Measurements from ENCODE around the gene GSAP. TPM values are rescaled to one million over a fixed set of nuclear protein-coding genes. Genes with fewer than 3 reads are reported as not detected.
A peak's percentile ranks its signal among the peaks of the same experiment; 100 is the strongest.

GSAP gene
- total and polyA plus RNA-seq, 2 donors (not counting 1 experiment from before 2014, with no cell fraction given) = 140 to 207 TPM

DNA sequence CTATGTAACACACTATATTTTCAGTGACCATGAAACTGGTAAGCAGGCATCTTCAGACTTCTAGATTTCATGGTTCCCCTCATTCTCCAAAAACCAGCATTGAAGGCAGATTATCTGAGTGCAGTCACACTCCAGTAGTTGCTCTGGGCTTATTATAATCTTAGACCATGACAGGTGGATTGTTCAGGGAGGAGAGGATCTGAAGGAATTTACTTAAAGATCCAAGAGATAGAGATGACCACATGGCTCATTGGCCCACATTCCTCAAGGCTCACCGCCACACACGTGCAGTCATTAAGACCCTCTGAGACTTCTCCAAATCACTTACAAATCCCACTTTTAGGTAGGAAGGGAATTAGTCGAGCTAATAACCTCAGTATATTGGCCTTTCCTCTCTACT is 55.2 kb downstream of the GSAP start:
- H3K4me3 ChIP-seq (ENCODE audit: control extremely low read depth in 1 of 5, extremely low read depth in 1 of 5, insufficient read depth in 1 of 5, low read depth in 2 of 5, low read length in 4 of 5) = no peak overlapping the region
- H4K20me1 ChIP-seq (ENCODE audit: control insufficient read depth, insufficient read depth, low read length, poor library complexity, severe bottlenecking) = no peaks in the 10 kb centered on the region
- ATAC-seq (ENCODE audit: low read depth) (no peak), DNase-seq (no peak)
- H3K36me3 ChIP-seq (replicated peaks in 1 of 2; ENCODE audit: control extremely low read depth in 1 of 2, control insufficient read depth in 1 of 2, extremely low read depth in 1 of 2, insufficient read depth in 2 of 2, low read length in 1 of 2) = peaks cover 3 to 57% of the 10 kb centered on the region in 2 experiments
- H3K4me3 Mint-ChIP-seq = no peak overlapping the region
- no peaks in the 10 kb centered on the region for H3K9me3 ChIP-seq (ENCODE audit: control extremely low read depth in 1 of 3, control insufficient read depth in 2 of 3, insufficient read depth in 1 of 3, low read length in 2 of 3)
- no peak overlapping the region for H3K9ac ChIP-seq (ENCODE audit: low read length)
- H3K27ac Mint-ChIP-seq = peak overlapping the region; percentile 70
- H3K27me3 ChIP-seq (replicated peaks in 1 of 4; ENCODE audit: control extremely low read depth in 1 of 4, control insufficient read depth in 3 of 4, insufficient read depth in 4 of 4, low read length in 3 of 4) = no peaks in the 10 kb centered on the region
- H3K27me3 Mint-ChIP-seq = no peaks in the 10 kb centered on the region
- POLR2A ChIA-PET = no interaction called here
- no peak overlapping the region for H3K4me2 ChIP-seq (replicated peaks; ENCODE audit: low read depth, low read length, poor library complexity, severe bottlenecking)
- CTCF ChIA-PET = interaction anchor here (1.3 kb wide), 1 partner anchor 10 kb away, joined by 4 read pairs; no protein-coding TSS in a partner anchor
- H3K4me1 ChIP-seq (ENCODE audit: control insufficient read depth in 2 of 2, insufficient read depth in 2 of 2, low read length in 2 of 2) = no peaks in the 10 kb centered on the region
- no peak overlapping the region for H3K27ac ChIP-seq (ENCODE audit: low read length in 2 of 2)
- TF ChIP-seq EZH2 (IDR thresholded peaks at IDR 0.05; ENCODE audit: borderline replicate concordance, insufficient read depth, low read depth, low read length, poor library complexity, severe bottlenecking) = no peak
- TF ChIP-seq, protein P1, sequence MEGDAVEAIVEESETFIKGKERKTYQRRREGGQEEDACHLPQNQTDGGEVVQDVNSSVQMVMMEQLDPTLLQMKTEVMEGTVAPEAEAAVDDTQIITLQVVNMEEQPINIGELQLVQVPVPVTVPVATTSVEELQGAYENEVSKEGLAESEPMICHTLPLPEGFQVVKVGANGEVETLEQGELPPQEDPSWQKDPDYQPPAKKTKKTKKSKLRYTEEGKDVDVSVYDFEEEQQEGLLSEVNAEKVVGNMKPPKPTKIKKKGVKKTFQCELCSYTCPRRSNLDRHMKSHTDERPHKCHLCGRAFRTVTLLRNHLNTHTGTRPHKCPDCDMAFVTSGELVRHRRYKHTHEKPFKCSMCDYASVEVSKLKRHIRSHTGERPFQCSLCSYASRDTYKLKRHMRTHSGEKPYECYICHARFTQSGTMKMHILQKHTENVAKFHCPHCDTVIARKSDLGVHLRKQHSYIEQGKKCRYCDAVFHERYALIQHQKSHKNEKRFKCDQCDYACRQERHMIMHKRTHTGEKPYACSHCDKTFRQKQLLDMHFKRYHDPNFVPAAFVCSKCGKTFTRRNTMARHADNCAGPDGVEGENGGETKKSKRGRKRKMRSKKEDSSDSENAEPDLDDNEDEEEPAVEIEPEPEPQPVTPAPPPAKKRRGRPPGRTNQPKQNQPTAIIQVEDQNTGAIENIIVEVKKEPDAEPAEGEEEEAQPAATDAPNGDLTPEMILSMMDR (IDR thresholded peaks at IDR 0.05) = no peak
- peaks cover 5% of the 10 kb centered on the region for H3K4me1 Mint-ChIP-seq
- intact Hi-C loops (cut with micrococcal nuclease) = loop anchor here (10.0 kb wide), 2 partner anchors 244 to 394 kb away; no protein-coding TSS in a partner anchor
- no peak overlapping the region for H2AFZ ChIP-seq (ENCODE audit: insufficient read depth, low read depth, low read length, poor library complexity, severe bottlenecking)
- no peaks in the 10 kb centered on the region for H3K79me2 ChIP-seq (ENCODE audit: control insufficient read depth, insufficient read depth, low read length)
- H3K9me3 Mint-ChIP-seq (ENCODE audit: insufficient read depth) = no peaks in the 10 kb centered on the region
- no CpG with 5 or more reads among the region's 3 CpGs for WGBS (ENCODE audit: insufficient coverage)

DNA sequence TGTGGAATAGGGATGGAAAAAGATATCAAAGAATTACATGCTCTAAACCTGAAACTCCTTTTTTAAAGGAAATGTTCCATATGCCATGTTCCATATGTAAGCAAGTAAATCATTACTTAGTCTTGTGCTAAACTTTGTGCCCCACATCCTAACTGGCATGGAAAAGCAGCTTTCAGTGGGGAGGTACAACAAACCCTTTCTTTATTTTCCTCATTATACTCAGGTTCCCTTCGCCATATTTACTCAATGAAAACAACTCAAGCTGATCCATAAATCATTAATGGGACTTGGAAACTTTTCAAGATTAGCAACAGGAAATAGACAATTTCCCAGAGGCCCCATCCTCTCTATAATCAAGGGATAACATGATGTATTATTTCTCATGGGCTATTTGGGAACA is 56.0 kb downstream of the GSAP start:
- DNase-seq (no peak), ATAC-seq (ENCODE audit: low read depth) (no peak)
- H3K27ac ChIP-seq (ENCODE audit: low read length in 2 of 2) = peak overlapping the region in 1 of 2 donors; percentile 8
- no peaks in the 10 kb centered on the region for H3K27me3 ChIP-seq (replicated peaks in 1 of 4; ENCODE audit: control extremely low read depth in 1 of 4, control insufficient read depth in 3 of 4, insufficient read depth in 4 of 4, low read length in 3 of 4)
- no CpG with 5 or more reads among the region's 1 CpG for WGBS (ENCODE audit: insufficient coverage)
- no peak overlapping the region for H3K9ac ChIP-seq (ENCODE audit: low read length)
- no peaks in the 10 kb centered on the region for H3K79me2 ChIP-seq (ENCODE audit: control insufficient read depth, insufficient read depth, low read length)
- POLR2A ChIA-PET = no interaction called here
- intact Hi-C loops (cut with micrococcal nuclease) = loop anchor here (10.0 kb wide), 2 partner anchors 245 to 395 kb away; no protein-coding TSS in a partner anchor
- H4K20me1 ChIP-seq (ENCODE audit: control insufficient read depth, insufficient read depth, low read length, poor library complexity, severe bottlenecking) = no peaks in the 10 kb centered on the region
- no peak overlapping the region for H3K4me2 ChIP-seq (replicated peaks; ENCODE audit: low read depth, low read length, poor library complexity, severe bottlenecking)
- Mint-ChIP-seq H3K4me1 (peaks cover 6% of the 10 kb centered on the region), H3K27me3 (no peaks in the 10 kb centered on the region), H3K27ac (peak overlapping the region; percentile 17), H3K4me3 (no peak overlapping the region), H3K9me3 (ENCODE audit: insufficient read depth) (no peaks in the 10 kb centered on the region)
- CTCF ChIA-PET = no interaction called here
- no peaks in the 10 kb centered on the region for H3K9me3 ChIP-seq (ENCODE audit: control extremely low read depth in 1 of 3, control insufficient read depth in 2 of 3, insufficient read depth in 1 of 3, low read length in 2 of 3)
- peaks cover 3 to 59% of the 10 kb centered on the region in 2 experiments for H3K36me3 ChIP-seq (replicated peaks in 1 of 2; ENCODE audit: control extremely low read depth in 1 of 2, control insufficient read depth in 1 of 2, extremely low read depth in 1 of 2, insufficient read depth in 2 of 2, low read length in 1 of 2)
- H3K4me1 ChIP-seq (ENCODE audit: control insufficient read depth in 2 of 2, insufficient read depth in 2 of 2, low read length in 2 of 2) = no peaks in the 10 kb centered on the region
- no peak overlapping the region for H3K4me3 ChIP-seq (ENCODE audit: control extremely low read depth in 1 of 5, extremely low read depth in 1 of 5, insufficient read depth in 1 of 5, low read depth in 2 of 5, low read length in 4 of 5)
- no peak overlapping the region for H2AFZ ChIP-seq (ENCODE audit: insufficient read depth, low read depth, low read length, poor library complexity, severe bottlenecking)
- TF ChIP-seq, protein P1 (IDR thresholded peaks at IDR 0.05) = no peak
- TF ChIP-seq EZH2 (IDR thresholded peaks at IDR 0.05; ENCODE audit: borderline replicate concordance, insufficient read depth, low read depth, low read length, poor library complexity, severe bottlenecking) = no peak

Data from B cell (primary cell).